BE2C (cell line): ENCODE results near the gene AP5B1.
A peak's percentile ranks its signal among the peaks of the same experiment; 100 is the strongest.

Experiments used
- DNase-seq: peaks from one replicate; pipeline ENCODE4 v3.0.0-alpha.2; 2020
- H3K27me3 ChIP-seq: fragments of 250-450 bp; sonication (Bioruptor Pico); 2 replicates; pipeline ENCODE4 v1.5.1; 2020; ENCODE audit warnings: mild to moderate bottlenecking
- H3K36me3 ChIP-seq: fragments of 250-450 bp; sonication (Bioruptor Pico); 2 replicates; pipeline ENCODE4 v1.5.1; 2020; ENCODE audit warnings: mild to moderate bottlenecking
- H3K4me1 ChIP-seq: fragments of 250-450 bp; sonication (Bioruptor Pico); 2 replicates; pipeline ENCODE4 v1.5.1; 2020
- H3K4me3 ChIP-seq: 2 replicates; pipeline ENCODE4 v1.5.1; 2011; ENCODE audit warnings: low read depth, low read length
- H3K9me3 ChIP-seq: fragments of 250-450 bp; sonication (Bioruptor Pico); 2 replicates; pipeline ENCODE4 v1.5.1; 2020
- TF ChIP-seq, protein P1 (sequence below): IDR thresholded peaks from 2 replicates; pipeline ENCODE4 v1.5.1; 2012; ENCODE audit warnings: mild to moderate bottlenecking, low read depth, low read length

AP5B1 gene

DNA sequence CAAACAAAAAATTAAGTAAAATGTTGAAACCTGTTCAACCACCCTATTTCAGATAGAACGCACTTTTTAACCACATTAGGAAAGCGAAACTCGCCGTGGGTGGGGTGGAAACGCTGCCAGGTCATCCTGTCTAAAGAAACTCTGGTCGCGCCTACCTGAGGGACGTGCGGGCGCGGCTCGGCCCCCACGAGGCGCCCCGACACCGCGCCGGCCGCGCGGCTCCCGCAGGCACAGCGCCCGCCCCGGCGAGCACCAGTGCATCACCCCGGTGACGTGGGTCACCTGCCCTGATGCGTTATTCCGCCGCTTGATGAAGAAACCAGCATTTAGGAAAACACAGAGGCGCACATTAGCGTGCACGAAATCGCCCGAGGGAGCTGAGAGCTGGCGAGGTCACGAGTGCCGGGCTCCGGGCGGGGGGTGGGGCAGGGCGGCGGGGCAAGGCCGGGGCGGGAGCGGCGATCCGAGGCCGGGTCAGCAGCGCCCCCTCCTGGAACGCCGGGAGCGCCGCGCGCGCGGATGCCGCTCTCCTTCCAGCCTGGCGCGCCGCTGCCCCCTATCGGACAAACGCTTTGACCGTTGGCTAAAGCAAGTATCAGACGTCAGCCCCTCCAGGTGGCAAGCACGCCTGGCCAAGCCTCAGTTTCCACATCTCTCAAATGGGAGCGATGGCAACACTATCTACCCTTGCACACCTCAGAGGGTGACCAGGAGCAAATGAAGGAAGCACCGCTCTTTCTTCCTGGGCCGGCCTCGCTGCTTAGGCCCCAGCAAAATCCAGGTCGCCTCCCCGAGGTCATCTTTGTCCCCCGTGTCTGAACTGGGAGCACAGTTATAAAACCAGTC, 37.3 kb upstream of the AP5B1 start:
- peaks cover 8% of the 10 kb centered on the region for H3K27me3 ChIP-seq
- H3K4me1 ChIP-seq = no peaks in the 10 kb centered on the region
- peak overlapping the region; percentile 67 for H3K4me3 ChIP-seq
- no peaks in the 10 kb centered on the region for H3K9me3 ChIP-seq
- no peaks in the 10 kb centered on the region for H3K36me3 ChIP-seq
- DNase-seq = peak; percentile 98
- TF ChIP-seq, protein P1, sequence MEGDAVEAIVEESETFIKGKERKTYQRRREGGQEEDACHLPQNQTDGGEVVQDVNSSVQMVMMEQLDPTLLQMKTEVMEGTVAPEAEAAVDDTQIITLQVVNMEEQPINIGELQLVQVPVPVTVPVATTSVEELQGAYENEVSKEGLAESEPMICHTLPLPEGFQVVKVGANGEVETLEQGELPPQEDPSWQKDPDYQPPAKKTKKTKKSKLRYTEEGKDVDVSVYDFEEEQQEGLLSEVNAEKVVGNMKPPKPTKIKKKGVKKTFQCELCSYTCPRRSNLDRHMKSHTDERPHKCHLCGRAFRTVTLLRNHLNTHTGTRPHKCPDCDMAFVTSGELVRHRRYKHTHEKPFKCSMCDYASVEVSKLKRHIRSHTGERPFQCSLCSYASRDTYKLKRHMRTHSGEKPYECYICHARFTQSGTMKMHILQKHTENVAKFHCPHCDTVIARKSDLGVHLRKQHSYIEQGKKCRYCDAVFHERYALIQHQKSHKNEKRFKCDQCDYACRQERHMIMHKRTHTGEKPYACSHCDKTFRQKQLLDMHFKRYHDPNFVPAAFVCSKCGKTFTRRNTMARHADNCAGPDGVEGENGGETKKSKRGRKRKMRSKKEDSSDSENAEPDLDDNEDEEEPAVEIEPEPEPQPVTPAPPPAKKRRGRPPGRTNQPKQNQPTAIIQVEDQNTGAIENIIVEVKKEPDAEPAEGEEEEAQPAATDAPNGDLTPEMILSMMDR = peak; percentile 96

DNA sequence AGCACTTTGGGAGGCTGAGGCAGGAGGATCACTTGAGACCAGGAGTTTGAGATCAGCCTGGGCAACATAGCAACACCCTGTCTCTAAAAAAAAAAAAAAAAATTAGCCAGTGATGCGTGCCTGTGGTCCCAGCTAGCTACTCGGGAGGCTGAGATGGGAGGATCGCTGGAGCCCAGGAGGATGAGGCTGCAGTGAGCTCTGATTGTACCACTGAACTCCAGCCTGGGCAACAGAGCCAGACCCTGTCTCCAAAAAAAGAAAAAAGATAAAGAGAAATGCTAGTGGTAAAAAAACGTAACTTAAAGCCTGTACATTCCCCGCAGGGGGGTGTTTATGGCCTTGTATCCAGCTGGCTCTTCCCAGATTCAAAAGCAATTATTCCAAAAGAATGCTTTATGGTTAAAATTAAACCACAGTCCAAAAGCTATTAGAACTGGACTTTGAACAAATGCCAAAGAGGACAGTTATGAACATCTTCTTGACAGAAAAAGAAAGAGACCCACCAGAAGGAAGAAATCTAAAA, 36.6 kb upstream of the AP5B1 start:
- no peaks in the 10 kb centered on the region for H3K9me3 ChIP-seq
- peak overlapping the region; percentile 67 for H3K4me3 ChIP-seq
- H3K36me3 ChIP-seq = no peaks in the 10 kb centered on the region
- TF ChIP-seq, protein P1 = no peak
- no peak for DNase-seq
- H3K27me3 ChIP-seq = peaks cover 9% of the 10 kb centered on the region
- no peaks in the 10 kb centered on the region for H3K4me1 ChIP-seq

DNA sequence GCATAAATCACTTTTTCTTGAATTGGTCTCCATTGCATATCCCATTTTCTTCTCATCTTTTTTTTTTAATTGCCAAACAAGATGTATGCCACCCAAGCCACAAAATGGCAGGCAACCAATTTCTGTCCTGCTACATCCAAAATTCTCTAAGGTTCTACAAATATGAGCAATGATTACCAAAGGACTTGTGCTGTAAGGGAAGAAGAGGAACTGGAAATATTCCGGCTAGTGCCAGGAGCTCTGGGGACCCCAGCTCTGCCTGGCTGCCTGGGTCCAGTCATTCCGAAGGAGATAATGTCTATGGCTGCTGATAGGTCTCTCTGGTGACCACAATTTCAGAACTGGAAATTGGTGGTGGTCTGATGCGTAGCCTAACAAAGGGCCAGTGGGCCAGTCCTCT, 35.9 kb upstream of the AP5B1 start:
- Histone ChIP-seq H3K9me3 (no peaks in the 10 kb centered on the region), H3K27me3 (peaks cover 16% of the 10 kb centered on the region), H3K36me3 (no peaks in the 10 kb centered on the region), H3K4me1 (no peaks in the 10 kb centered on the region), H3K4me3 (no peak overlapping the region)
- DNase-seq = no peak
- TF ChIP-seq, protein P1 = no peak

DNA sequence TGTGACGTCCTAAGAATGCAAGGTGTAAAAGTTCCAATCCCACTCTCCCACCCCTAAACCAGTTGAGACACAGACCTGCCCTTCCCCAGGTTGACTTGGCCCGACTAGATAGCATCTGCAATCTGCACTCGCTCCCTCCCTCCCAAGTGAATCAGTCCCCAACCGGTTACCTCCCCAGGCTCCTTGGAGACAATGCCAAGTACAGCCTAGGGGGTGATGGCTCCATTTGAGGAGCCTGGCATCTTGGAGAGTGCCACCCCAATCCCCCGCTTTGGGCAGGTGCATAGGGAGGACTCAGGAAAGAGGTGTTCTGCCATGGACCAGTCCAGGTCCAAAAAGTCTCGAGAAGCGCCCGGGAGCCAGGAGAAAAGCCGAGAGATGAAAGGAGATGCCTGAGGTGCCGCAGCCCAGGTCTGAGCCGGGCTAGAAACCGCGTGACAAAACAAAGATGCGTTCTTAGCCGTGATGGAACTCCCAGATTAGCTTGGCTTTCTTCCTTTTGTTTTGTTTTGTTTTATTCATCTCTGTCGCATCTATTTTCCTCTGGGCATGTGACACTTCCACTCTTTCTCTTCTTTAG, 34.3 kb upstream of the AP5B1 start:
- H3K27me3 ChIP-seq = peaks cover 29% of the 10 kb centered on the region
- no peak overlapping the region for H3K4me3 ChIP-seq
- H3K4me1 ChIP-seq = no peaks in the 10 kb centered on the region
- TF ChIP-seq, protein P1 = no peak
- no peaks in the 10 kb centered on the region for H3K9me3 ChIP-seq
- H3K36me3 ChIP-seq = no peaks in the 10 kb centered on the region
- DNase-seq = no peak

DNA sequence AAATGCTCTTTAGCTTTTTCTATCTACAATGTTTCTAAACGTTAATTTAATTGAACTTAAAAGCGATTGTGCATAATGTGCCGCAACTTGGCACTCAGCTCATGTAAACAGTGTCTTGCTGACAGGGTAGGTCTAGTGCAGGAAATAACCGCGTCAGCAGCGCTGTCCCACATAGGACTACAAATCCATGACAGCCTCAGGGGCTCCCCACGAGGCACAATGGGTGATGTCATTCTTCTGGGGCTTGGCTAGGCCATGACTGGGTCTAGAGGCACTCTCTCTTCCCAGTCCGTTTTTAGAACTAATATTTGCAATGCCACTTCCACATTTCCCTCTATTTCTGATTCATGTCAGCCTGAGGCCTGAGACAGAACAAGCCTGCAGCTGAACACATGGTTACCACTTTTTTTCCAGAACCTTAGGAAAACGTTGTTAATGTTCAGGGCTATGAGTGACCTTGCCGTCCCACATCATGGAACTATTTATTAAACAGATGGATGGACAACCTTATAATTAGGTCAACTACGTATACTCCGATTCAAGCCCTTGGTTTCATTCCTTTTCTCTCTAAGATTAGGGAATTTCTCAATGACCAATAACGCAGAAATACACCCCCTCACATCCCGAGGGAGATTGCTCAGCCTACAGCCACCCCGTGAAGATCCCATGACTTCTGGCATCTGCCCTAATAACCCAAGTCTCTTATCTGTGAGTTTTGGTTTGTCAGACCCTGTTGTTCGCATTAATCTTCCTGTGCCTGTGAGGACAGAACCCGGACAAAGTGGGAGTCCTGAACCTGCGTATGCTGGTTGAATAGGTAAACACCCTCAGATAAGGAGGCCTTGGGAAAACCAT, 33.6 kb upstream of the AP5B1 start:
- Histone ChIP-seq H3K4me3 (no peak overlapping the region), H3K27me3 (peaks cover 36% of the 10 kb centered on the region), H3K9me3 (no peaks in the 10 kb centered on the region), H3K4me1 (no peaks in the 10 kb centered on the region), H3K36me3 (no peaks in the 10 kb centered on the region)
- TF ChIP-seq, protein P1 = no peak
- no peak for DNase-seq
